Right lobe of liver (tissue), 4 donors: ENCODE results near the gene LRTM2.

ENCODE experiments used
- CTCF ChIP-seq, 4 donors: fragments of 200-600 bp in 3 of 4; fragments of 450-650 bp in 1 of 4; IDR thresholded peaks; one replicate each; pipeline versions ENCODE4 v1.5.1 to v1.8.0; 2016 to 2022; ENCODE audit warnings: antibody characterized with exemption in 4 of 4, mild to moderate bottlenecking in 2 of 4
- POLR2A ChIP-seq: fragments of 450-650 bp; IDR thresholded peaks from one replicate; pipeline ENCODE4 v1.6.1; 2017; ENCODE audit warnings: antibody characterized with exemption, mild to moderate bottlenecking
- donor health status: DM: no; HTN: no; CAD: no.
- donor health status: DM: no; HTN: no; CAD: no.
- donor health status: DM: no; HTN: yes; CAD: no.

DNA sequence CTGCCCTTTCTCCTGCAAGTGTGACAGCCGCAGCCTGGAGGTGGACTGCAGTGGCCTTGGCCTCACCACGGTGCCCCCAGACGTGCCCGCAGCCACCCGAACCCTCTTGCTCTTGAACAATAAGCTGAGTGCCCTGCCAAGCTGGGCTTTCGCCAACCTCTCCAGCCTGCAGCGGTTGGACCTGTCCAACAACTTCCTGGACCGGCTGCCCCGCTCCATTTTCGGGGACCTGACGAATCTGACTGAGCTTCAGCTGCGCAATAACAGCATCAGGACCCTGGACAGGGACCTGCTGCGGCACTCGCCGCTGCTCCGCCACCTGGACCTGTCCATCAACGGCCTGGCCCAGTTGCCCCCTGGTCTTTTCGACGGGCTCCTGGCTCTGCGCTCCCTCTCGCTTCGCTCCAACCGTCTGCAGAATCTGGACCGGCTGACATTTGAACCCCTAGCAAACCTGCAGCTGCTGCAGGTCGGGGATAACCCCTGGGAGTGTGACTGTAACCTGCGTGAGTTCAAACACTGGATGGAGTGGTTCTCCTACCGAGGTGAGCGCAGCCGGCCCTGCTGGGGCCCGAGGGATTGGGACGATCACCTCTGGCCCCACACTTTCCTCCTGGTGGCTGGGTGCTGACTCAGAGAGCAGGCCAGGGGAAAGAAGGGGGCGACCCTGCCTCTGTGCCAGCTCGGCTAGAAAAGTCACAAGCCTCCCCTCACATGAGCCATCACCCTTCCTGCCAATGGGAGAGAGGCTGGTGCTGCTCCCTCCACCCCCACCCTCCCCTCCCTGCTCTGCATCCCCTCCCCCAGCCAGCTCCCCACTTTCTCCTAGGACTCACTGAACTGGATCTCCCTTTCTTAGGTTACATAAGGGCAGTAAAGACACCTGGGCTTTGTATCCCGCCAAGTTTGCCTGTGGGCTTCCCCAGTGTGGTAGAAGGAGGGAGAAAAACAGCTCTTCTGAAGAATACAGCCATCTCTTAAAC, 10.9 kb downstream of the LRTM2 start:
- no peak for TF ChIP-seq POLR2A
- TF ChIP-seq CTCF (IDR thresholded peaks at IDR 0.05) = no peak
